Karpas-422 (cell line): ENCODE measurements around the gene EPHA4. TPM values are rescaled to one million over a fixed set of nuclear protein-coding genes. Genes with fewer than 3 reads are reported as not detected.

Experiments
- DNase-seq: peaks from one replicate; pipeline ENCODE4 v3.0.0-alpha.2; 2015
- H2AFZ ChIP-seq: fragments of 200-600 bp; sonication (generic); 2 replicates; pipeline ENCODE4 v1.6.1; 2014; ENCODE audit warnings: antibody characterized with exemption, low read length, mixed read lengths
- H3K27ac ChIP-seq: fragments of 200-600 bp; sonication (generic); 2 replicates; pipeline ENCODE4 v1.5.1; 2014; ENCODE audit warnings: mild to moderate bottlenecking, low read length, moderate library complexity
- H3K27me3 ChIP-seq: fragments of 200-600 bp; sonication (generic); 2 replicates; pipeline ENCODE4 v1.6.1; 2014; ENCODE audit warnings: low read length, mixed read lengths
- H3K36me3 ChIP-seq: fragments of 200-600 bp; sonication (generic); 2 replicates; pipeline ENCODE4 v1.6.1; 2014; ENCODE audit warnings: low read length, mixed read lengths; ENCODE audit not compliant: insufficient read depth
- H3K4me1 ChIP-seq: fragments of 200-600 bp; sonication (generic); 2 replicates; pipeline ENCODE4 v1.6.1; 2014; ENCODE audit warnings: mild to moderate bottlenecking, low read length, mixed read lengths
- H3K4me2 ChIP-seq: fragments of 200-600 bp; sonication (generic); 2 replicates; pipeline ENCODE4 v1.6.1; 2014; ENCODE audit warnings: low read length, low read depth, mild to moderate bottlenecking; ENCODE audit not compliant: poor library complexity, severe bottlenecking
- H3K4me3 ChIP-seq: fragments of 200-600 bp; sonication (generic); 2 replicates; pipeline ENCODE4 v1.5.1; 2014; ENCODE audit warnings: mild to moderate bottlenecking, antibody characterized with exemption, low read length, mixed read lengths
- H3K79me2 ChIP-seq: fragments of 200-600 bp; sonication (generic); 2 replicates; pipeline ENCODE4 v1.6.1; 2014; ENCODE audit warnings: mild to moderate bottlenecking, low read length, mixed read lengths
- H3K9ac ChIP-seq: fragments of 200-600 bp; sonication (generic); 2 replicates; pipeline ENCODE4 v1.6.0; 2014; ENCODE audit warnings: low read length
- H3K9me2 ChIP-seq: fragments of 200-600 bp; sonication (generic), shearing (Covaris generic); replicated peaks from 2 replicates; pipeline ENCODE4 v1.6.0; 2014; ENCODE audit warnings: mild to moderate bottlenecking, low read length, moderate library complexity; ENCODE audit not compliant: insufficient read depth
- H3K9me3 ChIP-seq: fragments of 300-700, 200-600 bp; sonication (generic); 2 replicates; pipeline ENCODE4 v1.6.1; 2014; ENCODE audit warnings: low read length, mixed read lengths
- H4K20me1 ChIP-seq: fragments of 200-600 bp; sonication (generic); 2 replicates; pipeline ENCODE4 v1.6.1; 2014; ENCODE audit warnings: mild to moderate bottlenecking, antibody characterized with exemption, low read length, low read depth; ENCODE audit not compliant: insufficient read depth
- total RNA-seq: library from RNA; depleted of rRNA; stranded (reverse); fragments of >200 nt; shearing (Covaris generic); gene quantifications from 2 replicates; pipeline ENCODE4 v1.2.3, GENCODE V29; 2014; ENCODE audit warnings: low replicate concordance

Gene EPHA4
- total RNA-seq, 1 experiment from 2014 or later, result not detected

GRCh38 chr2:221392228-221392881 is 179.7 kb downstream of the EPHA4 start:
- Histone ChIP-seq H3K4me1 (peaks cover 10% of the 10 kb centered on the region), H2AFZ (no peak overlapping the region), H3K36me3 (no peaks in the 10 kb centered on the region), H3K9me2 (no peaks in the 10 kb centered on the region), H4K20me1 (no peaks in the 10 kb centered on the region), H3K4me3 (no peak overlapping the region), H3K27me3 (no peaks in the 10 kb centered on the region; the same call in 1 of the 2 replicates), H3K27ac (no peak overlapping the region), H3K9ac (no peak overlapping the region), H3K79me2 (no peaks in the 10 kb centered on the region), H3K9me3 (no peaks in the 10 kb centered on the region), H3K4me2 (no peak overlapping the region)
- peak; percentile 56 for DNase-seq

GRCh38 chr2:221390878-221391277 is 181.2 kb downstream of the EPHA4 start:
- no peak for DNase-seq
- H3K4me3 ChIP-seq, result no peak overlapping the region
- no peaks in the 10 kb centered on the region for H3K79me2 ChIP-seq
- no peaks in the 10 kb centered on the region for H3K9me2 ChIP-seq
- H2AFZ ChIP-seq, result no peak overlapping the region
- no peaks in the 10 kb centered on the region; the same call in 1 of the 2 replicates for H3K27me3 ChIP-seq
- no peaks in the 10 kb centered on the region for H3K36me3 ChIP-seq
- no peak overlapping the region for H3K4me2 ChIP-seq
- no peak overlapping the region for H3K27ac ChIP-seq
- no peaks in the 10 kb centered on the region for H4K20me1 ChIP-seq
- H3K9ac ChIP-seq, result no peak overlapping the region
- H3K4me1 ChIP-seq, result peaks cover 10% of the 10 kb centered on the region
- no peaks in the 10 kb centered on the region for H3K9me3 ChIP-seq

GRCh38 chr2:221389904-221390303 is 182.2 kb downstream of the EPHA4 start:
- H3K79me2 ChIP-seq, result no peaks in the 10 kb centered on the region
- H2AFZ ChIP-seq, result no peak overlapping the region
- H3K9me2 ChIP-seq, result no peaks in the 10 kb centered on the region
- no peaks in the 10 kb centered on the region for H3K36me3 ChIP-seq
- H3K4me1 ChIP-seq, result peaks cover 10% of the 10 kb centered on the region
- H3K9me3 ChIP-seq, result no peaks in the 10 kb centered on the region
- H3K9ac ChIP-seq, result no peak overlapping the region
- H3K27ac ChIP-seq, result no peak overlapping the region
- H3K27me3 ChIP-seq, result no peaks in the 10 kb centered on the region; the same call in 1 of the 2 replicates
- H3K4me3 ChIP-seq, result no peak overlapping the region
- H3K4me2 ChIP-seq, result no peak overlapping the region
- H4K20me1 ChIP-seq, result no peaks in the 10 kb centered on the region
- DNase-seq, result no peak

GRCh38 chr2:221389421-221389820 is 182.7 kb downstream of the EPHA4 start:
- Histone ChIP-seq H3K27me3 (no peaks in the 10 kb centered on the region; the same call in 1 of the 2 replicates), H2AFZ (no peak overlapping the region), H3K4me3 (no peak overlapping the region), H3K4me1 (peaks cover 10% of the 10 kb centered on the region), H3K9ac (no peak overlapping the region), H3K79me2 (no peaks in the 10 kb centered on the region), H3K4me2 (no peak overlapping the region), H4K20me1 (no peaks in the 10 kb centered on the region), H3K36me3 (no peaks in the 10 kb centered on the region), H3K27ac (no peak overlapping the region), H3K9me3 (no peaks in the 10 kb centered on the region), H3K9me2 (no peaks in the 10 kb centered on the region)
- no peak for DNase-seq

GRCh38 chr2:221388891-221389290 is 183.2 kb downstream of the EPHA4 start:
- Histone ChIP-seq H3K79me2 (no peaks in the 10 kb centered on the region), H3K36me3 (no peaks in the 10 kb centered on the region), H4K20me1 (no peaks in the 10 kb centered on the region), H2AFZ (no peak overlapping the region), H3K4me3 (no peak overlapping the region), H3K27me3 (no peaks in the 10 kb centered on the region; the same call in 1 of the 2 replicates), H3K9me3 (no peaks in the 10 kb centered on the region), H3K4me1 (peaks cover 10% of the 10 kb centered on the region), H3K9ac (no peak overlapping the region), H3K4me2 (no peak overlapping the region), H3K9me2 (no peaks in the 10 kb centered on the region), H3K27ac (no peak overlapping the region)
- no peak for DNase-seq

- Histone ChIP-seq H3K4me3 (no peak overlapping the region), H4K20me1 (no peaks in the 10 kb centered on the region), H3K27ac (no peak overlapping the region), H3K36me3 (no peaks in the 10 kb centered on the region), H3K9me3 (no peaks in the 10 kb centered on the region), H2AFZ (no peak overlapping the region), H3K4me1 (no peaks in the 10 kb centered on the region), H3K9ac (no peak overlapping the region), H3K9me2 (no peaks in the 10 kb centered on the region), H3K27me3 (no peaks in the 10 kb centered on the region), H3K4me2 (no peak overlapping the region), H3K79me2 (no peaks in the 10 kb centered on the region)
- no peak for DNase-seq
Observed at GRCh38 chr2:221385716-221386115, 186.4 kb downstream of the EPHA4 start.

GRCh38 chr2:221381928-221382488 is 190.1 kb downstream of the EPHA4 start:
- H4K20me1 ChIP-seq, result no peaks in the 10 kb centered on the region
- H3K4me2 ChIP-seq, result no peak overlapping the region
- H2AFZ ChIP-seq, result no peak overlapping the region
- no peaks in the 10 kb centered on the region for H3K36me3 ChIP-seq
- no peaks in the 10 kb centered on the region for H3K9me3 ChIP-seq
- no peaks in the 10 kb centered on the region for H3K79me2 ChIP-seq
- no peak overlapping the region for H3K9ac ChIP-seq
- no peaks in the 10 kb centered on the region for H3K9me2 ChIP-seq
- H3K27me3 ChIP-seq, result no peaks in the 10 kb centered on the region; the same call in 1 of the 2 replicates
- H3K4me1 ChIP-seq, result no peaks in the 10 kb centered on the region; the same call in 1 of the 2 replicates
- no peak for DNase-seq
- H3K4me3 ChIP-seq, result no peak overlapping the region
- H3K27ac ChIP-seq, result no peak overlapping the region

GRCh38 chr2:221380686-221381085 is 191.4 kb downstream of the EPHA4 start:
- Histone ChIP-seq H2AFZ (no peak overlapping the region), H4K20me1 (no peaks in the 10 kb centered on the region), H3K4me2 (no peak overlapping the region), H3K4me3 (no peak overlapping the region), H3K9ac (no peak overlapping the region), H3K9me2 (no peaks in the 10 kb centered on the region), H3K36me3 (no peaks in the 10 kb centered on the region), H3K4me1 (no peaks in the 10 kb centered on the region; the same call in 1 of the 2 replicates), H3K79me2 (no peaks in the 10 kb centered on the region), H3K27me3 (no peaks in the 10 kb centered on the region; the same call in 1 of the 2 replicates), H3K9me3 (no peaks in the 10 kb centered on the region), H3K27ac (no peak overlapping the region)
- DNase-seq, result no peak
